ENCODE results near the gene STEAP1B.

DNA sequence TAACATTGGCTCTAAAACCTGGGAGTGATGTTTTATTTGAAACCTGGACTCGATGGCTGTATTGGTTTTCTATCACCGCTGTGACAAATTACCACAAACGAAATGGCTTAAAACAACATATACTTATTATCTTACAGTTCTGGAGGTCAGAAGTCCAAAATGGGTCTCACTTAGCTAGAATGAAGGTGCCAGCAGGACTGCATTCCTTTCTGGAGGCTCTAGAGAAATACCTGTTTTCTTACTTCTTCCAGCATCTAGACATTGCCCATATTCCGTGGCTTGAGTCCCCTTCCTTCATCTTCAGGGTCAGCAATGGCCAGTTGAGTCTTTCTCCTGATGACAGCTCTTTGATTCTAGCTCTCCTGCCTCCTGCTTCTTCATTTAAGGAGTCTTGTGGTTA is 44.3 kb upstream of the STEAP1B start:
- TF ChIP-seq EZH2 (IDR thresholded peaks at IDR 0.05; ENCODE audit: insufficient read depth, poor library complexity, severe bottlenecking) (no peak), EZH2phosphoT487 (IDR thresholded peaks at IDR 0.05; ENCODE audit: insufficient read depth, low read depth) (no peak)

Measured in GM23248 (cell line).